Heart right ventricle (tissue), 16 donors: ENCODE results near the gene R3HDM2. TPM values are rescaled to one million over a fixed set of nuclear protein-coding genes. Genes with fewer than 3 reads are reported as not detected.
A peak's percentile ranks its signal among the peaks of the same experiment; 100 is the strongest.
"Not testable (repeated sequence)": the region's sequence is repeated elsewhere in the genome, so short reads cannot be mapped to it uniquely, and the experiment has no call there.

Experiments
- ATAC-seq, 8 donors: fragments of 200-7000 bp; cut with Tn5 transposase; one replicate each; pipeline ENCODE4 v1.9.1; 2020; ENCODE audit warnings: mild to moderate bottlenecking in 8 of 8, moderate library complexity in 8 of 8, moderate number of reproducible peaks in 1 of 8
- DNase-seq, 2 donors: peaks; one replicate each; pipeline ENCODE4 v3.0.0-alpha.2; 2020
- H3K27ac ChIP-seq, 10 donors: fragments of 200-600 bp; sonication (generic) in 2 of 10; one replicate each; pipeline versions ENCODE4 v1.5.0 to v1.8.0; 2020 to 2022; ENCODE audit warnings: mild to moderate bottlenecking in 3 of 10
- H3K27me3 ChIP-seq, 7 donors: fragments of 200-600 bp; one replicate each; pipeline ENCODE4 v1.8.0; 2021 to 2022; ENCODE audit warnings: mild to moderate bottlenecking in 2 of 7
- H3K36me3 ChIP-seq, 9 donors: fragments of 200-600 bp; sonication (generic) in 1 of 9; one replicate each; pipeline versions ENCODE4 v1.5.0 to v1.8.0; 2020 to 2022; ENCODE audit warnings: mild to moderate bottlenecking in 2 of 9
- H3K4me1 ChIP-seq, 9 donors: fragments of 200-600 bp; sonication (generic) in 1 of 9; one replicate each; pipeline versions ENCODE4 v1.5.0 to v1.8.0; 2020 to 2022; ENCODE audit warnings: mild to moderate bottlenecking in 4 of 9
- H3K4me3 ChIP-seq, 10 donors: fragments of 200-600 bp; sonication (generic) in 2 of 10; one replicate each; pipeline versions ENCODE4 v1.5.0 to v1.8.0; 2020 to 2022; ENCODE audit warnings: mild to moderate bottlenecking in 7 of 10, moderate library complexity in 2 of 10
- H3K9me3 ChIP-seq, 11 donors: fragments of 200-600 bp in 10 of 11; sonication (generic) in 2 of 11; one replicate each; pipeline versions ENCODE4 v1.5.0 to v1.8.0; 2013 to 2022; ENCODE audit warnings: mild to moderate bottlenecking in 2 of 11, control low read depth in 1 of 11, moderate library complexity in 1 of 11
- WGBS, 2 donors: extraction: QIAGEN DNeasy Blood & Tissue Kit; methylation state at CpG; one replicate each; pipeline ENCODE4 v1.1.7; 2013; ENCODE audit warnings: inconsistent platforms in 1 of 2; 5-methylcytosine and 5-hydroxymethylcytosine counted together
- intact Hi-C, 10 donors: fragments of 100-400 bp; cut with DNase I; formaldehyde crosslinking; loops; one replicate each; pipeline versions ENCODE4 v1.11.1 to v1.14.2; 2022
- polyA plus RNA-seq, 2 donors: library from polyadenylated mRNA; stranded (reverse); fragments of 200-250 nt; gene quantifications; one replicate each; pipeline ENCODE4 v1.2.3, GENCODE V29; 2013
- total RNA-seq, 10 donors: library from RNA; stranded (reverse); fragmentation: NEBNext Ultra II Directional in 3 of 10; extraction: Animal tissue kit (Norgen Biotek cat#: 25700) in 3 of 10; gene quantifications; one replicate each; pipeline versions ENCODE4 v1.2.1 to v1.2.4, GENCODE V29; 2021 to 2023
- TF ChIP-seq, protein P1 (sequence below), 9 donors: fragments of 200-600 bp; sonication (generic) in 2 of 9; IDR thresholded peaks; one replicate each; pipeline versions ENCODE4 v1.5.0 to v1.8.0; 2021 to 2022; ENCODE audit warnings: antibody characterized with exemption in 9 of 9, mild to moderate bottlenecking in 5 of 9, moderate library complexity in 1 of 9
- donor health status: Arrhythmogenic right ventricular cardiomyopathy.
- donor health status: ischemic (EF 13 %, LVEDD 7.1; RV severe dilation, severe dysfunction).
- donor health status: healthy with polysubstance abuse.
- donor health status: DM: no; HTN: yes; CAD: no.
- donor health status: DM: no; HTN: no; CAD: no.
- donor health status: ischemic (EF 25% LVEDD 6.9; RV normal size, moderate dysfunction).
- donor health status: ischemic (EF 25% LVEDD 5.7; RV mildly dilated, moderate dysfunction).
- donor health status: healthy.
- donor health status: DM: yes; HTN: yes; CAD: no.
- donor health status: Ischemic cardiomyopathy.
- donor health status: ischemic (EF 35%, LVEDD 5.7; RV mildly dilated, moderate dysfunction).
- donor health status: nonischemic (EF 11% LVEDD 7.7; RV severe dilation, severe dysfunction).
- donor health status: DM: yes; HTN: yes; CAD: no.
- donor health status: PGD.
- donor health status: ischemic (EF 29% LVEDD 5.4; RV normal size, mild dysfunction).
- donor health status: nonischemic (EF 23%, LVEDD 6.1; RV moderate dilation, normal function).

The R3HDM2 gene
- total and polyA plus RNA-seq, 12 donors = 15.5 to 107 (median 73.9) TPM

DNA sequence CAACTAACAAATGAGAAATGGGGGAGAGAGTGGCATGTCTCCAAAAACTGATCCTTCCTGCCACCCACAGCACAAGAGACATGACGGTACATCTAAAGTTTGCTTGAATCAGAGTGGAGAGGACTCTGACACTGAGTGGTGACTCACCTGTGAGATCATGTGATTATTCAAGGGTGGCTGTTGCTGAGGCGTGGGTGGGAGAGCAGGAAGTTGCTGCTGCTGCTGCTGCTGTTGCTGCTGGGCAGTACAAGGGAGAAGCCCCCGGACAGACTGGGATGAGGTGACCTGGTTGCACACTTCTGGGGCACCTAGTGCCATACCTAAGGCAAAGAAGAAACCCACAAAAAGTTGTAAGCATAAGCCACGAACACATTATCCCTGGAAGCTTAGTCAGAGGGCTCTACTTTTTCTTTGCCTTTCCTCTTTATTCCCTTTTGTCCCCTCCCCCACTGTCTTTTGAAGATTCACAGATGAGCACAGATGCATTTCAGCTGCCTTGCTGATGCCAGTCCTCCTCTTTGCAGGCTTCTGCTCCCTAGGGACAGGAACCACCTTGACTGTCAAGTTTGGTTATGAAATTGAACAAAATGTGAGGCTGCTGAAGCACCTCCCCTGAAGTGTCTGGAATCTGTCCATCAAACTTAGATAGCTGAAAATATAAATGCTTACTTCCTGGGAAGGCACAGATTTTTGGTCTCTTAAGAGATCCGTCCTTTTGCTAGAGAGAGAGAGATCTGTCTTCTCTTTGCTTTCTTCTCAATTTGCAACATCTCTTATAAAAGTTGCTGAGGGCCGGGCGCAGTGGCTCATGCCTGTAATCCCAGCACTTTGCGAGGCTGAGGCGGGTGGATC lies 150.4 kb downstream of the R3HDM2 start:
- Histone ChIP-seq H3K27ac (peak overlapping the region in 1 of 10 donors; percentile 67), H3K27me3 (no peaks in the 10 kb centered on the region), H3K4me3 (no peak overlapping the region), H3K4me1 (peaks cover 0 to 14% (median 0%) of the 10 kb centered on the region in 9 donors), H3K9me3 (no peaks in the 10 kb centered on the region), H3K36me3 (peaks cover 0 to 99% (median 44%) of the 10 kb centered on the region in 9 donors)
- TF ChIP-seq, protein P1, sequence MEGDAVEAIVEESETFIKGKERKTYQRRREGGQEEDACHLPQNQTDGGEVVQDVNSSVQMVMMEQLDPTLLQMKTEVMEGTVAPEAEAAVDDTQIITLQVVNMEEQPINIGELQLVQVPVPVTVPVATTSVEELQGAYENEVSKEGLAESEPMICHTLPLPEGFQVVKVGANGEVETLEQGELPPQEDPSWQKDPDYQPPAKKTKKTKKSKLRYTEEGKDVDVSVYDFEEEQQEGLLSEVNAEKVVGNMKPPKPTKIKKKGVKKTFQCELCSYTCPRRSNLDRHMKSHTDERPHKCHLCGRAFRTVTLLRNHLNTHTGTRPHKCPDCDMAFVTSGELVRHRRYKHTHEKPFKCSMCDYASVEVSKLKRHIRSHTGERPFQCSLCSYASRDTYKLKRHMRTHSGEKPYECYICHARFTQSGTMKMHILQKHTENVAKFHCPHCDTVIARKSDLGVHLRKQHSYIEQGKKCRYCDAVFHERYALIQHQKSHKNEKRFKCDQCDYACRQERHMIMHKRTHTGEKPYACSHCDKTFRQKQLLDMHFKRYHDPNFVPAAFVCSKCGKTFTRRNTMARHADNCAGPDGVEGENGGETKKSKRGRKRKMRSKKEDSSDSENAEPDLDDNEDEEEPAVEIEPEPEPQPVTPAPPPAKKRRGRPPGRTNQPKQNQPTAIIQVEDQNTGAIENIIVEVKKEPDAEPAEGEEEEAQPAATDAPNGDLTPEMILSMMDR (IDR thresholded peaks at IDR 0.05) = no peak
- ATAC-seq = peak in 5 of 8 donors; percentile 34 to 63 (median 44)
- no peak for DNase-seq
- intact Hi-C loops = no loop called here
- 79 to 89% methylated on average over 9 of the region's 9 CpGs for WGBS, 2 donors

DNA sequence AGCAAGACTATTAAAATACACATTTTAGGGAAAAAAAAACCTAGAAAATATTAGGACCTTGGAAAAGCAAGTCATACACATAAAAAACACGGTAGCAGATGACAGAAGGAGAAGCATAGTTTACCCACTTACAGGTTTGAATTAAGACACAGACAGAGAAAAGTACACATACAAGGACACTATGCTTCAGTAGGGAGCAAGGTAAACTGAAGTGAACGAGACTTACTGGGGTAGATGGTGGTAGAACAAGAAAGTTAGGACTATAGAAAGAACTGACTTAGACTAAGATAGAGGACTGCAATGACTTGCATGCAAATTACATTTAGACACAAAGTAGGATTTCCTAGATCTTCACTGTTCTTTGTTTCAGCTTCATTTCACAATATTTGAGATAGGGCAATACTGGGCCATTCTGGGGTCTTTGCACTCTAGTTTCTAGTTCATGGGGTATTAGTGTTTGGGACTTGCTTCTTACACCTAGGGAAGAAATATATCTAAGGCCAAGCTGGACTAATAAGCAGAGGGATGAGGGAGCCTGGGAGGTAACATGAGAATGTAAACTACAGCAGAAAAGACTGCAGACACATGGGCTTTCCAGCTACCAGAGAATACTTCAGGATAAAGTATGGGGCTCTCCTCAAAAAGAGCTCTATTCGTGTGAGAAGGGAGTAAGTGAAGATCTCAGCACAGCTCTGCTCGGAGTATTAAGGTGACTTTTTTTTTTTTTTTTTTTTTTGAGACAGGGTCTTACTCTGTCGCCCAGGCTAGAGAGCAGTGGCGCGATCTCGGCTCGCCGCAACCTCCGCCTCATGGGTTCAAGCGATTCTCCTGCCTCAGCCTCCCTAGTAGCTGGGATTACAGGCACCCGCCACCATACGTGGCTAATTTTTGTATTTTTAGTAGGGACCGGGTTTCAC lies 152.1 kb downstream of the R3HDM2 start:
- H3K36me3 ChIP-seq = peaks cover 0 to 96% (median 38%) of the 10 kb centered on the region in 9 donors
- H3K9me3 ChIP-seq = no peaks in the 10 kb centered on the region
- H3K4me1 ChIP-seq = peaks cover 0 to 14% (median under 1%) of the 10 kb centered on the region in 9 donors
- DNase-seq (no peak), ATAC-seq (no peak)
- TF ChIP-seq, protein P1 (IDR thresholded peaks at IDR 0.05) = no peak
- no peak overlapping the region for H3K27ac ChIP-seq
- intact Hi-C loops = loop anchor here in 2 of 10 donors (5.0 kb wide), 1 partner anchor 66 kb away; no protein-coding TSS in a partner anchor
- H3K27me3 ChIP-seq = no peaks in the 10 kb centered on the region
- no peak overlapping the region for H3K4me3 ChIP-seq
- 96 to 97% methylated on average over 15 of the region's 15 CpGs for WGBS, 2 donors

DNA sequence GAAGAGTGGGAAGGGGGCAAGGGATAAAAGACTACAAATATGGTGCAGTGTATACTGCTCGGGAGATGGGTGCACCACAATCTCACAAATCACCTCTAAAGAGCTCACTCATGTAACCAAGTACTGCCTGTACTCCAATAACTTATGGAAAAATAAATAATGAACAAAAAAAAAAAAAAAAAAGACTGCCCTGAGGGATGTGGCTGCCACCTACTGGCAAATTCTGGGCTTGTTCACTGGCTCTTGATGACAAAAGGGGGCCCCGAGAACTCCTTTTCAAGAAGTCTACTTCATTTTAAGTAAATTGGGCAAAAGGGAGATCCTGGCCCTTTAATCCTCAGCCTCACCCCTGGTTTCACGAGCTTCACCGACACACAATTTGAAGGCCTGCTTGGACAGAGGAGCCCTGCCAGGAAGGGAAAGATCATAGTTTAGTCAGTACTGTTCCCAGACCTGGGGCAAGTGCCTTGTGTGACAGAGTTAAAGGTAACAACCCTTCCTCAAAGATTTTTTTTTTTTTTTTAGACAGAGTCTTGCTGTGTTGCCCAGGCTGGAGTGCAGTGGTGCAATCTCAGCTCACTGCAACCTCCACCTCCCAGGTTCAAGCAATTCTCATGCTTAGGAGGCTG lies 153.8 kb downstream of the R3HDM2 start:
- intact Hi-C loops = loop anchor here in 2 of 10 donors (5.0 kb wide), 1 partner anchor 65 kb away; no protein-coding TSS in a partner anchor
- H3K9me3 ChIP-seq = no peaks in the 10 kb centered on the region
- TF ChIP-seq, protein P1 (IDR thresholded peaks at IDR 0.05) = peak in 8 of 9 donors; percentile 20 to 60 (median 52)
- WGBS, 2 donors = 46 to 50% methylated on average over 4 of the region's 4 CpGs
- H3K4me3 ChIP-seq = no peak overlapping the region
- peak overlapping the region in 1 of 10 donors; percentile 48 for H3K27ac ChIP-seq
- peaks cover 3 to 23% (median 17%) of the 10 kb centered on the region in 9 donors for H3K4me1 ChIP-seq
- H3K36me3 ChIP-seq = peaks cover 0 to 95% (median 32%) of the 10 kb centered on the region in 9 donors
- DNase-seq (no peak), ATAC-seq (peak in 1 of 8 donors; percentile 32)
- H3K27me3 ChIP-seq = no peaks in the 10 kb centered on the region

DNA sequence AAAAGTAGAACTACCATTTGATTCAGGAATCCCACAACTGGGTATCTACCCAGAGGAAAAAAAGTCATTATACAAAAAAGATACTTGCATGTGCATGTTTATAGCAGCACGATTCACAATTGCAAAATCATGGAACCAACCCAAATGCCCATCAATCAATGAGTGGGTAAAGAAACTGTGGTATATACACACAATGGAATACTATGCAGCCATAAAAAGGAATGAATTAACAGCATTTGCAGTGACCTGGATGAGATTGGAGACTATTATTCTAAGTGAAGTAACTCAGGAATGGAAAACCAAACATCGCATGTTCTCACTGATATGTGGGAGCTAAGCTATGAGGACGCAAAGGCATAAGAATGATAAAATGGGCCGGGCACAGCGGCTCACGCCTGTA lies 154.6 kb downstream of the R3HDM2 start:
- not testable (repeated sequence) for H3K4me3 ChIP-seq, H3K9me3 ChIP-seq, H3K27me3 ChIP-seq, DNase-seq, ATAC-seq, H3K27ac ChIP-seq
- Histone ChIP-seq H3K36me3 (peaks cover 0 to 95% (median 32%) of the 10 kb centered on the region in 9 donors), H3K4me1 (peaks cover 3 to 31% (median 20%) of the 10 kb centered on the region in 9 donors)
- intact Hi-C loops = loop anchor here in 2 of 10 donors (5.0 kb wide), 1 partner anchor 64 kb away; no protein-coding TSS in a partner anchor
- WGBS, 2 donors = 97 to 99% methylated on average over 6 of the region's 6 CpGs
